Ectodermal cell (in vitro differentiated cells): ENCODE data around the gene RPS21.

Experiments used
- H3K27ac ChIP-seq: 2 replicates; pipeline ENCODE4 v1.7.0; 2013; ENCODE audit warnings: mild to moderate bottlenecking, low read depth, low read length; ENCODE audit not compliant: insufficient read depth, poor library complexity, severe bottlenecking
- H3K27me3 ChIP-seq: 2 replicates; pipeline ENCODE4 v1.7.0; 2013; ENCODE audit warnings: mild to moderate bottlenecking, low read length; ENCODE audit not compliant: insufficient read depth, control insufficient read depth, poor library complexity, severe bottlenecking
- H3K36me3 ChIP-seq: one replicate; pipeline ENCODE4 v1.7.0; 2013; ENCODE audit warnings: low read length; ENCODE audit not compliant: control insufficient read depth, insufficient read depth
- H3K4me1 ChIP-seq: one replicate; pipeline ENCODE4 v1.7.0; 2013; ENCODE audit warnings: low read length; ENCODE audit not compliant: control insufficient read depth, insufficient read depth
- H3K4me3 ChIP-seq: 2 replicates; pipeline ENCODE4 v1.7.0; 2013; ENCODE audit warnings: low read depth, low read length, control low read depth; ENCODE audit not compliant: insufficient read depth
- H3K9me3 ChIP-seq: 2 replicates; pipeline ENCODE4 v1.7.0; 2013; ENCODE audit warnings: mild to moderate bottlenecking, low read length, moderate library complexity; ENCODE audit not compliant: control insufficient read depth
- WGBS, 2 experiments: methylation state at CpG; one replicate each; pipeline ENCODE4 v1.1.7; 2013; ENCODE audit warnings: missing lambda C conversion rate in 2 of 2; 5-methylcytosine and 5-hydroxymethylcytosine counted together

Gene RPS21

GRCh38 chr20:62401331-62401779 lies 14.5 kb downstream of the RPS21 start:
- H3K27ac ChIP-seq: no peak overlapping the region
- 84 to 87% methylated on average over 21 of the region's 21 CpGs for WGBS, 2 experiments
- no peaks in the 10 kb centered on the region for H3K27me3 ChIP-seq
- H3K9me3 ChIP-seq: no peaks in the 10 kb centered on the region
- H3K36me3 ChIP-seq: no peaks in the 10 kb centered on the region
- no peak overlapping the region for H3K4me3 ChIP-seq
- H3K4me1 ChIP-seq: peaks cover 7% of the 10 kb centered on the region

GRCh38 chr20:62402456-62403150 lies 15.7 kb downstream of the RPS21 start:
- Histone ChIP-seq H3K36me3 (no peaks in the 10 kb centered on the region), H3K27me3 (no peaks in the 10 kb centered on the region), H3K9me3 (no peaks in the 10 kb centered on the region), H3K4me1 (peaks cover 10% of the 10 kb centered on the region), H3K27ac (no peak overlapping the region), H3K4me3 (no peak overlapping the region)
- 95 to 96% methylated on average over 23 of the region's 23 CpGs for WGBS, 2 experiments

- 94% methylated on average over 13 of the region's 13 CpGs for WGBS, 2 experiments
Observed at GRCh38 chr20:62403331-62403730, 16.4 kb downstream of the RPS21 start.

GRCh38 chr20:62404112-62404665 lies 17.3 kb downstream of the RPS21 start:
- Histone ChIP-seq H3K36me3 (no peaks in the 10 kb centered on the region), H3K27ac (no peak overlapping the region), H3K4me3 (no peak overlapping the region), H3K9me3 (no peaks in the 10 kb centered on the region), H3K4me1 (peaks cover 10% of the 10 kb centered on the region), H3K27me3 (peaks cover 10% of the 10 kb centered on the region)
- 94% methylated on average over 9 of the region's 9 CpGs for WGBS, 2 experiments

More at GRCh38 chr20:62403331-62403730, 16.4 kb downstream of the RPS21 start:
- peaks cover 4% of the 10 kb centered on the region for H3K27me3 ChIP-seq
- H3K27ac ChIP-seq: no peak overlapping the region
- H3K4me3 ChIP-seq: no peak overlapping the region
- H3K36me3 ChIP-seq: no peaks in the 10 kb centered on the region
- peaks cover 10% of the 10 kb centered on the region for H3K4me1 ChIP-seq
- H3K9me3 ChIP-seq: no peaks in the 10 kb centered on the region

GRCh38 chr20:62404761-62405107 lies 17.8 kb downstream of the RPS21 start:
- H3K9me3 ChIP-seq: no peaks in the 10 kb centered on the region
- no peaks in the 10 kb centered on the region for H3K36me3 ChIP-seq
- peaks cover 10% of the 10 kb centered on the region for H3K4me1 ChIP-seq
- WGBS, 2 experiments: 94 to 96% methylated on average over 12 of the region's 12 CpGs
- H3K4me3 ChIP-seq: no peak overlapping the region
- H3K27me3 ChIP-seq: peaks cover 15% of the 10 kb centered on the region
- H3K27ac ChIP-seq: no peak overlapping the region

- H3K36me3 ChIP-seq: no peaks in the 10 kb centered on the region
- no peak overlapping the region for H3K27ac ChIP-seq
- no peaks in the 10 kb centered on the region for H3K9me3 ChIP-seq
- H3K27me3 ChIP-seq: peaks cover 18% of the 10 kb centered on the region
- 80 to 81% methylated on average over 23 of the region's 23 CpGs for WGBS, 2 experiments
- H3K4me3 ChIP-seq: no peak overlapping the region
- peaks cover 10% of the 10 kb centered on the region for H3K4me1 ChIP-seq
Observed at GRCh38 chr20:62405108-62405980, 18.4 kb downstream of the RPS21 start.

GRCh38 chr20:62405981-62406513 lies 19.1 kb downstream of the RPS21 start:
- H3K9me3 ChIP-seq: no peaks in the 10 kb centered on the region
- no peak overlapping the region for H3K27ac ChIP-seq
- H3K27me3 ChIP-seq: peaks cover 18% of the 10 kb centered on the region
- WGBS, 2 experiments: 84 to 85% methylated on average over 10 of the region's 10 CpGs
- peak overlapping the region; percentile 63 for H3K4me3 ChIP-seq
- no peaks in the 10 kb centered on the region for H3K36me3 ChIP-seq
- peaks cover 10% of the 10 kb centered on the region for H3K4me1 ChIP-seq

GRCh38 chr20:62406635-62407176 lies 19.8 kb downstream of the RPS21 start:
- no peaks in the 10 kb centered on the region for H3K36me3 ChIP-seq
- H3K4me1 ChIP-seq: peaks cover 10% of the 10 kb centered on the region
- 2% methylated on average over 42 of the region's 42 CpGs for WGBS, 2 experiments
- H3K27ac ChIP-seq: no peak overlapping the region
- H3K9me3 ChIP-seq: no peaks in the 10 kb centered on the region
- peak overlapping the region; percentile 63 for H3K4me3 ChIP-seq
- H3K27me3 ChIP-seq: peaks cover 18% of the 10 kb centered on the region

- no peak within 1 kb of the TSS for H3K27ac ChIP-seq
- peak within 1 kb of the TSS; percentile 63 for H3K4me3 ChIP-seq
- 9% methylated on average over 73 of the region's 73 CpGs for WGBS, 2 experiments
Observed at GRCh38 chr20:62407221-62407992, 20.5 kb downstream of the RPS21 start, which contains the start of gene CABLES2. TSS of gene CABLES2 (minus strand) at chr20:62407285. CDS start at chr20:62407276, 9 bp downstream.

More at GRCh38 chr20:62407221-62407992, 20.5 kb downstream of the RPS21 start, which contains the start of gene CABLES2:
- H3K27me3 ChIP-seq: peaks cover 18% of the 10 kb centered on the region
- H3K36me3 ChIP-seq: no peaks in the 10 kb centered on the region
- peaks cover 10% of the 10 kb centered on the region for H3K4me1 ChIP-seq
- H3K9me3 ChIP-seq: no peaks in the 10 kb centered on the region
